ENCODE results near the gene AK5. TPM values are rescaled to one million over a fixed set of nuclear protein-coding genes. Genes with fewer than 3 reads are reported as not detected.
"Not testable (repeated sequence)": the region's sequence is repeated elsewhere in the genome, so short reads cannot be mapped to it uniquely, and the experiment has no call there.

The AK5 gene
- total RNA-seq, 2 experiments from 2014 or later: 7.0 to 9.1 TPM

GRCh38 chr1:77290576-77290975 is 8.8 kb downstream of the AK5 start:
- no peaks in the 10 kb centered on the region for H3K27me3 Mint-ChIP-seq (ENCODE audit: low read depth)
- CTCF ChIA-PET: interaction anchor here (0.6 to 0.8 kb wide), 2 partner anchors 24 to 243 kb away, joined by 3 read pairs; no protein-coding TSS in a partner anchor
- no peak for DNase-seq
- peaks cover 2% of the 10 kb centered on the region for H3K36me3 Mint-ChIP-seq (ENCODE audit: low read depth)
- intact Hi-C loops (cut with micrococcal nuclease): no loop called here
- no peak overlapping the region for H3K27ac Mint-ChIP-seq
- no peaks in the 10 kb centered on the region for H3K9me3 Mint-ChIP-seq
- H3K4me3 Mint-ChIP-seq: no peak overlapping the region
- H3K4me1 Mint-ChIP-seq (ENCODE audit: low read depth): peaks cover 6% of the 10 kb centered on the region

GRCh38 chr1:77292551-77292950 is 10.7 kb downstream of the AK5 start:
- Mint-ChIP-seq H3K4me3 (no peak overlapping the region), H3K9me3 (no peaks in the 10 kb centered on the region), H3K4me1 (ENCODE audit: low read depth) (peaks cover 6% of the 10 kb centered on the region), H3K27ac (no peak overlapping the region), H3K27me3 (ENCODE audit: low read depth) (no peaks in the 10 kb centered on the region), H3K36me3 (ENCODE audit: low read depth) (peaks cover 2% of the 10 kb centered on the region)
- no peak for DNase-seq
- CTCF ChIA-PET: no interaction called here
- intact Hi-C loops (cut with micrococcal nuclease): no loop called here

DNA sequence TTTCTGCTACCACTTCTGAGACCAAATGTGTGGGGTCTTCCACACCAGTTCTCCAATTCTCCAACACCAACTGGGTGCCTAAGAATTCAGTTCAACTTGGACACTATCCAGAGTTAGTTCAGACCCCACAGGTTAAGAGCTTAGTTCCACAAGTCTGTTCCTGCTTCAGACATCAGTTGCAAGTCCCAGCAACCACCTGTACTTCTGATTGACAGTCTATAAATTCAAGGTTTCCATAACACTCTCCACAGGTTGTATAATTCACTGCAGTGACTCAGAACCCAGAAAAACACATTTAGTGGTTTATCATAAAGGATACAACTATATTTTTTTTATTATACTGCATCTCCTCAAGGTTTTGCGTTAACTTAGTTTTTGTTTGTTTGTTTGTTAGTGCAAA is 18.7 kb downstream of the AK5 start:
- H3K4me3 Mint-ChIP-seq: no peak overlapping the region
- peaks cover 16% of the 10 kb centered on the region for H3K4me1 Mint-ChIP-seq (ENCODE audit: low read depth)
- H3K9me3 Mint-ChIP-seq: peaks cover 1% of the 10 kb centered on the region
- H3K27me3 Mint-ChIP-seq (ENCODE audit: low read depth): no peaks in the 10 kb centered on the region
- CTCF ChIA-PET: no interaction called here
- H3K27ac Mint-ChIP-seq: no peak overlapping the region
- H3K36me3 Mint-ChIP-seq (ENCODE audit: low read depth): peaks cover 2% of the 10 kb centered on the region
- intact Hi-C loops (cut with micrococcal nuclease): loop anchor here (1.0 kb wide), 1 partner anchor 16 kb away; no protein-coding TSS in a partner anchor
- no peak for DNase-seq

- peak; percentile 64 for DNase-seq
- Mint-ChIP-seq H3K9me3 (peaks cover 3% of the 10 kb centered on the region), H3K36me3 (ENCODE audit: low read depth) (peaks cover 9% of the 10 kb centered on the region), H3K27ac (peak overlapping the region; percentile 63), H3K4me1 (ENCODE audit: low read depth) (peaks cover 39% of the 10 kb centered on the region), H3K27me3 (ENCODE audit: low read depth) (no peaks in the 10 kb centered on the region), H3K4me3 (no peak overlapping the region)
- CTCF ChIA-PET: interaction anchor here (0.5 to 2.1 kb wide), 2 partner anchors 8 kb away, joined by 3 to 5 read pairs; no protein-coding TSS in a partner anchor
- intact Hi-C loops (cut with micrococcal nuclease): loop anchor here (1.0 kb wide), 1 partner anchor 8 kb away; no protein-coding TSS in a partner anchor
Measured at GRCh38 chr1:77303387-77303786, 21.6 kb downstream of the AK5 start.

- Mint-ChIP-seq H3K4me3 (peak overlapping the region; percentile 61), H3K36me3 (ENCODE audit: low read depth) (peaks cover 11% of the 10 kb centered on the region), H3K27me3 (ENCODE audit: low read depth) (no peaks in the 10 kb centered on the region), H3K27ac (peak overlapping the region; percentile 83), H3K4me1 (ENCODE audit: low read depth) (peaks cover 62% of the 10 kb centered on the region), H3K9me3 (peaks cover 3% of the 10 kb centered on the region)
- intact Hi-C loops (cut with micrococcal nuclease): no loop called here
- CTCF ChIA-PET: interaction anchor here (0.6 to 1.2 kb wide), 4 partner anchors 19 to 224 kb away, joined by 3 to 4 read pairs (median 3); no protein-coding TSS in a partner anchor
- no peak for DNase-seq
Measured at GRCh38 chr1:77308889-77309621, 27.2 kb downstream of the AK5 start.

- DNase-seq: no peak
- Mint-ChIP-seq H3K27me3 (ENCODE audit: low read depth) (no peaks in the 10 kb centered on the region), H3K27ac (no peak overlapping the region), H3K36me3 (ENCODE audit: low read depth) (peaks cover 7% of the 10 kb centered on the region), H3K4me1 (ENCODE audit: low read depth) (peaks cover 57% of the 10 kb centered on the region), H3K9me3 (no peaks in the 10 kb centered on the region), H3K4me3 (no peak overlapping the region)
- intact Hi-C loops (cut with micrococcal nuclease): loop anchor here (1.0 to 5.0 kb wide), 6 partner anchors 8 to 446 kb away; partner anchors contain the start of genes AK5, PIGK and USP33
- CTCF ChIA-PET: interaction anchor here (0.5 to 1.2 kb wide), 3 partner anchors 9 to 1308 kb away, joined by 3 to 5 read pairs (median 3); no protein-coding TSS in a partner anchor
Measured at GRCh38 chr1:77310924-77311323, 29.1 kb downstream of the AK5 start.

DNA sequence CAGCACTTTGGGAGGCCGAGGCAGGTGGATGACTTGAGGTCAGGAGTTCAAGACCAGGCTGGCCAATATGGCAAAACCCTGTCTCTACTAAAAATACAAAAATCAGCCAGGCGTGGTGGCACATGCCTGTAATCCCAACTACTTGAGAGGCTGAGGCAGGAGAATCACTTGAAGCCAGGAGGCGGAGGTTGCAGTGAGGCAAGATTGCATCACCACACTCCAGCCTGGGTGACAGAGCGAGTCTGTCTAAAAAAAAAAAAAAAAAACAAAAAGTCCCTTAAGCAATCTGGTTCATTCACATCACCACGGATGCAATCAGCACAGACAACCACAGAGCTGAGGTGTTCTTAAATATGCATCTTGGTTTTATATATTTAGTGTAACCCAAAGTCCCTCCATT is 30.5 kb downstream of the AK5 start:
- Mint-ChIP-seq H3K4me1 (ENCODE audit: low read depth) (peaks cover 47% of the 10 kb centered on the region), H3K27ac (peak overlapping the region; percentile 84)
- intact Hi-C loops (cut with micrococcal nuclease): loop anchor here (2.0 to 5.0 kb wide), 6 partner anchors 118 to 666 kb away; partner anchors contain the start of genes FUBP1, USP33 and ZZZ3
- DNase-seq: peak; percentile 70
- not testable (repeated sequence) for H3K27me3 Mint-ChIP-seq (ENCODE audit: low read depth); H3K4me3 Mint-ChIP-seq; H3K36me3 Mint-ChIP-seq (ENCODE audit: low read depth); H3K9me3 Mint-ChIP-seq
- CTCF ChIA-PET: interaction anchor here (1.2 to 1.9 kb wide), 2 partner anchors 10 to 171 kb away, joined by 4 to 5 read pairs; no protein-coding TSS in a partner anchor

DNA sequence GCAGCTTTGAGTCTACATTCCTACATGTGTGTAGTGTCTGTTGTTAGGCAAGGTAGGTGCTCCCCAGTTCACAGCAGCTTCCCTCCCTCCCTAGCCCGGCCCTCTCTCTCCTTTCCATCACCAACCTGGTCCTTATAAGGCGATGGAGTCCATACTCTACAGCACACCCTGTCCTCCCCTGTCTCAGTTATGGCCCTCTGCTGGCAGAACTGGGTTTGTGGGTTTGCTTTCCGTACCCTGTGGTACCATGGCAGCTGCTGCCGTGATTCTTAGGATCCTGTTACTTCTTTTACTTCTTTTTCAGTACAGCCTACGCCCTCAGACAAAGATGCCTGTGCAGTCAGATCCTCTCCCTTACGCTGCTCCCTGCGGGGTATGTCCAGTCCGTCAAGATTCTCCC is 31.7 kb downstream of the AK5 start:
- H3K4me3 Mint-ChIP-seq: no peak overlapping the region
- no peak overlapping the region for H3K27ac Mint-ChIP-seq
- H3K4me1 Mint-ChIP-seq (ENCODE audit: low read depth): peaks cover 37% of the 10 kb centered on the region
- no peaks in the 10 kb centered on the region for H3K27me3 Mint-ChIP-seq (ENCODE audit: low read depth)
- no peaks in the 10 kb centered on the region for H3K9me3 Mint-ChIP-seq
- DNase-seq: peak; percentile 59
- intact Hi-C loops (cut with micrococcal nuclease): loop anchor here (1.0 to 5.0 kb wide), 7 partner anchors 117 to 665 kb away; partner anchors contain the start of genes FUBP1, USP33 and ZZZ3
- CTCF ChIA-PET: interaction anchor here (0.8 to 1.9 kb wide), 2 partner anchors 11 to 172 kb away, joined by 4 read pairs; no protein-coding TSS in a partner anchor
- peaks cover 7% of the 10 kb centered on the region for H3K36me3 Mint-ChIP-seq (ENCODE audit: low read depth)

DNA sequence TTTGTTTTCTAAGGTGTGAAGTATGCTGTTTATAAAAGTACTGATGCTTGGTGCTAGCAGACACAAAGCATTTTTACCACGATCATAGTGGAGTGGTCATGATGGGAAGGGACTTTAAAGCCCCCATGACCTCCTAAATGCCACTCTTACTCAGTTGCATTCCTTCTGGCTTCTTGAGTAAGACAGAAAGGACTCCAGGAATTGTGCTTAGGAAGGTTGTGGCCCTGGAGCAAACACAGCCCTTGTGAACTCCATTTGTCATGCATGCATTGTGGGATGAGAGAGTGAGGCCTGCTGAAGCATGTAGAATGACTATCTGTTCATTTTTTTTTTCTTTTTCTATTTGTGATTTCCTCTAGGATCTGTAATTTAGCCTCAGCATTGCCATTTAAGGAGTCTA is 34.2 kb downstream of the AK5 start:
- Mint-ChIP-seq H3K27ac (no peak overlapping the region), H3K4me3 (no peak overlapping the region), H3K27me3 (ENCODE audit: low read depth) (no peaks in the 10 kb centered on the region), H3K36me3 (ENCODE audit: low read depth) (peaks cover 7% of the 10 kb centered on the region), H3K9me3 (no peaks in the 10 kb centered on the region), H3K4me1 (ENCODE audit: low read depth) (peaks cover 34% of the 10 kb centered on the region)
- no peak for DNase-seq
- intact Hi-C loops (cut with micrococcal nuclease): no loop called here
- CTCF ChIA-PET: no interaction called here

DNA sequence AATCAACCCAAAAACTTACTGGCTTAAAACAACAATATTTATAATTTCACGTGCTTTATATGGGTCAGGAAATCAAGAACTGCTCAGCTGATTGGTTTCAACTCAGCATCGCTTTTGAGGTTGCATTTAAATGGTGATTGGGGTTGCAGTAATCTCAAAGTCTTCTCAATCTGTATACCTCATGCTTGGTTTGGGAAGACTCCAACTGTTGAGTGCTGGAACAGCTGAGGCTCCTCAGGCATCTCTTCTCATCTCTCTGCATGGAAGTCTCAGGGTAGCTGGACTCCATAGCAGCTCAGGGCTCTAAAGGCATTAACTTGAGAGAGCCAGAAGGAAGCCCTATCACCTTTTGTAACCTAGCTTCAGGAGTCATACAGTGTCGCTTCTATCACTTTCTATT is 35.1 kb downstream of the AK5 start:
- no peak for DNase-seq
- CTCF ChIA-PET: interaction anchor here (0.6 kb wide), 1 partner anchor 808 kb away, joined by 3 read pairs; no protein-coding TSS in a partner anchor
- Mint-ChIP-seq H3K9me3 (no peaks in the 10 kb centered on the region), H3K27me3 (ENCODE audit: low read depth) (no peaks in the 10 kb centered on the region), H3K36me3 (ENCODE audit: low read depth) (peaks cover 7% of the 10 kb centered on the region), H3K27ac (no peak overlapping the region), H3K4me3 (no peak overlapping the region), H3K4me1 (ENCODE audit: low read depth) (peaks cover 28% of the 10 kb centered on the region)
- intact Hi-C loops (cut with micrococcal nuclease): no loop called here

DNA sequence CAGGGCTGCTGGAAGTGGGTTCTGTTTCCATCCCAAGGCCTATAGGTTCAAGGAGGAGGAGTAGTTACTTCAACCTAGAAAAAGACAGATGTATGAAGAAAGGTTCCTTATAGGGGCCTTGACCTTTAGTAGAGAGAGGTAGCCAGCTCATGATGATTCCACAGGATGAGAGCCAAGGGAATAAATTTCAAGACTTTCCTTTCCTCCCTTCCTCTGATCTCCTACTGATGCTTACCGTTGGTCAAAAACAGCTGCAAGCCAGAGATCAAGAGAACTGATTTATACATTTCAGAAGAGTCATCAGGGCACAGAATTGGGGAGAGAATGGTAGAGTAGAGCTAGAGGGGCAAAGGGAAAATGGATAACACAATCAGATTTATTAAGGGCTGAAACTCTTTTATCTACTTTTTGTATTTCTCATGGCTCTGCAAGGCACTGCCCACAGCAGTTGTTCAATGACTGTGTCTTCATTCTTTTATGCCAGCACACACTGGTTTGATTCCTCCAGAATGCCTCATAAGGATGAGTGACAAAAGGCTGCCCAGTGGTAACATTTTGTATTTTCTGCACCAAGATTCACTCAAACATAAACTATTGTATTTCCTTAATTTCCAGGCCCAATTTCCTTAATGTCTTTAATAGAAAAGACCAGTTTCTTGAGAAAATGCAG is 37.4 kb downstream of the AK5 start:
- no peak for DNase-seq
- CTCF ChIA-PET: no interaction called here
- Mint-ChIP-seq H3K27me3 (ENCODE audit: low read depth) (no peaks in the 10 kb centered on the region), H3K4me3 (no peak overlapping the region), H3K9me3 (no peaks in the 10 kb centered on the region), H3K4me1 (ENCODE audit: low read depth) (peaks cover 17% of the 10 kb centered on the region), H3K27ac (no peak overlapping the region), H3K36me3 (ENCODE audit: low read depth) (peaks cover 7% of the 10 kb centered on the region)
- intact Hi-C loops (cut with micrococcal nuclease): no loop called here

- peaks cover 17% of the 10 kb centered on the region for H3K4me1 Mint-ChIP-seq (ENCODE audit: low read depth)
- CTCF ChIA-PET: no interaction called here
Measured at GRCh38 chr1:77322061-77322900, 40.5 kb downstream of the AK5 start.

More at GRCh38 chr1:77322061-77322900, 40.5 kb downstream of the AK5 start:
- Mint-ChIP-seq H3K4me3 (no peak overlapping the region), H3K27ac (no peak overlapping the region), H3K9me3 (no peaks in the 10 kb centered on the region), H3K36me3 (ENCODE audit: low read depth) (peaks cover 7% of the 10 kb centered on the region), H3K27me3 (ENCODE audit: low read depth) (no peaks in the 10 kb centered on the region)
- no peak for DNase-seq
- intact Hi-C loops (cut with micrococcal nuclease): no loop called here
